Transverse colon (tissue), 4 donors: ENCODE measurements around the gene ANO4. TPM values are rescaled to one million over a fixed set of nuclear protein-coding genes. Genes with fewer than 3 reads are reported as not detected.

Experiments
- DNase-seq: peaks from one replicate; pipeline ENCODE4 v3.0.0-alpha.2; 2019
- H3K27ac ChIP-seq, 4 donors: fragments of 200-600 bp; sonication (generic); 2 replicates each; pipeline ENCODE4 v1.5.1; 2016 to 2018; ENCODE audit warnings: inconsistent platforms in 4 of 4
- H3K27me3 ChIP-seq: fragments of 200-600 bp; sonication (generic); 2 replicates; pipeline ENCODE4 v1.5.1; 2017; ENCODE audit warnings: inconsistent platforms
- H3K36me3 ChIP-seq, 4 donors: fragments of 200-600 bp; sonication (generic); 2 replicates each; pipeline ENCODE4 v1.5.1; 2017 to 2019; ENCODE audit warnings: inconsistent platforms in 4 of 4
- H3K4me1 ChIP-seq, 4 donors: fragments of 200-600 bp; sonication (generic); 2 replicates each; pipeline ENCODE4 v1.5.1; 2017 to 2020; ENCODE audit warnings: inconsistent platforms in 4 of 4
- H3K4me3 ChIP-seq, 4 donors: fragments of 200-600 bp; sonication (generic); 1 replicate in 1 of 4; 2 replicates in 3 of 4; pipeline versions ENCODE4 v1.5.1 to v1.6.1; 2017 to 2019; ENCODE audit warnings: inconsistent platforms in 4 of 4
- H3K9me3 ChIP-seq, 2 donors: fragments of 200-600 bp; sonication (generic); 2 replicates each; pipeline ENCODE4 v1.5.1; 2017 to 2019; ENCODE audit warnings: inconsistent platforms in 2 of 2
- CTCF ChIP-seq, 5 experiments: fragments of 200-600 bp in 3 of 5; fragments of 450-650 bp in 2 of 5; sonication (generic) in 3 of 5; IDR thresholded peaks; 1 replicate in 2 of 5; 2 replicates in 3 of 5; pipeline ENCODE4 v1.5.1; 2016 to 2017; ENCODE audit warnings: antibody characterized with exemption in 5 of 5, inconsistent platforms in 3 of 5, mild to moderate bottlenecking in 2 of 5, moderate library complexity in 1 of 5
- EP300 ChIP-seq: sonication (generic); formaldehyde crosslinking; IDR thresholded peaks from one replicate; pipeline ENCODE4 v1.6.1; 2017; ENCODE audit warnings: antibody characterized with exemption, low read depth
- POLR2A ChIP-seq: fragments of 450-650 bp; IDR thresholded peaks from one replicate; pipeline ENCODE4 v1.6.1; 2016; ENCODE audit warnings: antibody characterized with exemption, mild to moderate bottlenecking, moderate library complexity
- POLR2AphosphoS5 ChIP-seq, 3 donors: sonication (generic); formaldehyde crosslinking; IDR thresholded peaks; one replicate each; pipeline ENCODE4 v1.6.1; 2016; ENCODE audit warnings: antibody characterized with exemption in 3 of 3
- WGBS, 2 donors: methylation state at CpG; one replicate each; pipeline ENCODE4 v1.1.5; 2018; ENCODE audit warnings: low coverage in 1 of 2; 5-methylcytosine and 5-hydroxymethylcytosine counted together
- in situ Hi-C, 4 donors: fragments of 200-750 bp; cut with MboI; loops; one replicate each; pipeline versions ENCODE4 v1.15.0 to v1.15.1; 2017; ENCODE audit warnings: low sequenced_read_pairs in 3 of 4, low pct_ligation_motif_present in 1 of 4, low pct_unique_long_range_greater_than_20kb in 1 of 4
- intact Hi-C: fragments of 100-400 bp; cut with DNase I; formaldehyde crosslinking; loops from one replicate; pipeline ENCODE4 v1.15.1; 2023; ENCODE audit warnings: low total_unique reads
- total RNA-seq, 4 donors: library from RNA; depleted of rRNA; stranded (reverse); fragments of >200 nt; gene quantifications; one replicate each; pipeline ENCODE4 v1.1.0, GENCODE V29; 2016

Gene ANO4
- total RNA-seq, 4 donors from 2014 or later = 0.14 TPM; not detected in 3

GRCh38 chr12:100896192-100896591, 101.6 kb downstream of the ANO4 start:
- Histone ChIP-seq H3K9me3 (no peaks in the 10 kb centered on the region), H3K4me1 (no peaks in the 10 kb centered on the region), H3K36me3 (no peaks in the 10 kb centered on the region), H3K27ac (no peak overlapping the region), H3K4me3 (no peak overlapping the region), H3K27me3 (no peaks in the 10 kb centered on the region)
- DNase-seq = no peak
- TF ChIP-seq POLR2AphosphoS5 (IDR thresholded peaks at IDR 0.05) = no peak
- no peak for TF ChIP-seq CTCF (IDR thresholded peaks at IDR 0.05)
- no peak for TF ChIP-seq EP300
- TF ChIP-seq POLR2A = no peak
- 75% methylated on average over 2 to 5 of the region's 5 CpGs for WGBS, 2 donors
- intact Hi-C loops (no loop called here), in situ Hi-C loops (no loop called here)

- Histone ChIP-seq H3K4me1 (no peaks in the 10 kb centered on the region), H3K36me3 (no peaks in the 10 kb centered on the region), H3K27ac (no peak overlapping the region), H3K27me3 (no peaks in the 10 kb centered on the region), H3K4me3 (no peak overlapping the region), H3K9me3 (no peaks in the 10 kb centered on the region)
- WGBS, 2 donors = 77% methylated on average over 5 of the region's 5 CpGs; no CpG with 5 or more reads in 1 of the 2 donors
- intact Hi-C loops = no loop called here
- TF ChIP-seq CTCF (IDR thresholded peaks at IDR 0.05) (no peak), POLR2A (no peak), POLR2AphosphoS5 (IDR thresholded peaks at IDR 0.05) (no peak), EP300 (no peak)
- no peak for DNase-seq
- in situ Hi-C loops = no loop called here
These were observed 102.7 kb downstream of the ANO4 start for GRCh38 chr12:100897240-100897639.

- Histone ChIP-seq H3K9me3 (no peaks in the 10 kb centered on the region), H3K4me3 (no peak overlapping the region), H3K36me3 (no peaks in the 10 kb centered on the region), H3K27me3 (no peaks in the 10 kb centered on the region), H3K4me1 (no peaks in the 10 kb centered on the region), H3K27ac (no peak overlapping the region)
- DNase-seq = no peak
- in situ Hi-C loops = no loop called here
- no peak for TF ChIP-seq EP300
- no peak for TF ChIP-seq POLR2AphosphoS5 (IDR thresholded peaks at IDR 0.05)
- no peak for TF ChIP-seq POLR2A
- no peak for TF ChIP-seq CTCF (IDR thresholded peaks at IDR 0.05)
- intact Hi-C loops = no loop called here
- 73 to 80% methylated on average over 1 to 3 of the region's 3 CpGs for WGBS, 2 donors
These were observed 104.7 kb downstream of the ANO4 start for GRCh38 chr12:100899301-100899700.

DNA sequence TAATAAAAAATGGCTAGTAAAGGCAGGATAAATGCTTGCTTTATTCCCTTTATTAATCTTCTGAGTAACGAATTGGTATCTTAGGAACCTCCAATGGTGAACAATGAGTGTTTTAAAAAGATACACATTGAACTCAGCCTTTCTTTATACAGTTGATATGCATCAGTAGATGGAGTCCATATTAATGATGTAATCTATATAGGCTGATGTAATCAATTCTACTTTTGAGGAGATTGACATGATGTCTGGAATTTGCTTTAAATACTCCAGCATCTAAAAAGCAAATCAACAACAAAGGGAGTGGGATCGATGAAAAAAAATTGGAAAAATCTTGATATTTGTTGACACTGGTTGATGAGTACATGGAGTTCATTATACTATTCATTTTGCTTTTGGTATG, 106.2 kb downstream of the ANO4 start:
- Histone ChIP-seq H3K4me1 (no peaks in the 10 kb centered on the region), H3K9me3 (no peaks in the 10 kb centered on the region), H3K36me3 (no peaks in the 10 kb centered on the region), H3K27me3 (no peaks in the 10 kb centered on the region), H3K27ac (no peak overlapping the region), H3K4me3 (no peak overlapping the region)
- 76 to 91% methylated on average over 2 of the region's 2 CpGs for WGBS, 2 donors
- in situ Hi-C loops (no loop called here), intact Hi-C loops (no loop called here)
- no peak for DNase-seq
- TF ChIP-seq POLR2A = no peak
- no peak for TF ChIP-seq POLR2AphosphoS5 (IDR thresholded peaks at IDR 0.05)
- TF ChIP-seq EP300 = no peak
- TF ChIP-seq CTCF (IDR thresholded peaks at IDR 0.05) = no peak
